A549 (cell line): ENCODE results near the gene F2. TPM values are rescaled to one million over a fixed set of nuclear protein-coding genes. Genes with fewer than 3 reads are reported as not detected.

Experiments
- ATAC-seq, 2 experiments: fragments of 200-7000 bp in 1 of 2; fragments of >200 bp in 1 of 2; cut with Nextera tagmentation in 1 of 2; cut with Tn5 transposase in 1 of 2; 3 replicates each; pipeline versions ENCODE4 v1.8.0 to v1.9.1; 2018 to 2020; ENCODE audit warnings: mild to moderate bottlenecking in 1 of 2, moderate library complexity in 1 of 2
- CTCF ChIA-PET: fragments of 300-600 bp; sonication (Branson Sonifier 250); formaldehyde crosslinking; extraction: SDS; loops from one replicate; lab custom pipeline; 2021; ENCODE audit warnings: antibody characterized with exemption, inconsistent platforms; lab: Yijun Ruan, JAX
- POLR2A ChIA-PET: fragments of 350-600 bp; formaldehyde crosslinking; extraction: SDS; loops from one replicate; lab custom pipeline; 2021; ENCODE audit warnings: antibody characterized with exemption, inconsistent platforms; lab: Yijun Ruan, JAX
- DNase-seq, 2 experiments: peaks; one replicate each; pipeline versions ENCODE4 v3.0.0 to v3.0.0-alpha.2; 2011 to 2016; ENCODE audit warnings: low read depth in 1 of 2, low spot score in 1 of 2
- FAIRE-seq: peaks from 2 replicates; lab custom pipeline; 2011; peaks lifted over from hg19 to GRCh38; lab: Jason Lieb, UNC
- H3K27ac ChIP-seq, 2 experiments: fragments of >200 bp; sonication (Bioruptor Twin); formaldehyde crosslinking; 3 replicates each; pipeline ENCODE4 v1.5.1; 2016 to 2017
- H3K4me1 ChIP-seq: fragments of >200 bp; sonication (Bioruptor Twin); formaldehyde crosslinking; 3 replicates; pipeline ENCODE4 v1.6.1; 2016
- H3K4me2 ChIP-seq: fragments of >200 bp; sonication (Bioruptor Twin); formaldehyde crosslinking; 3 replicates; pipeline ENCODE4 v1.6.1; 2016
- H3K4me3 ChIP-seq: fragments of >200 bp; sonication (Bioruptor Twin); formaldehyde crosslinking; 3 replicates; pipeline ENCODE4 v1.5.1; 2016
- H3K9me3 ChIP-seq: fragments of >200 bp; sonication (Bioruptor Twin); formaldehyde crosslinking; 3 replicates; pipeline ENCODE4 v1.6.1; 2016
- ATOH8 ChIP-seq: fragments of 250-450 bp; sonication (Bioruptor Pico); IDR thresholded peaks from 2 replicates; pipeline ENCODE4 v1.5.0; 2020; ENCODE audit warnings: low read depth, mild to moderate bottlenecking, moderate library complexity
- BCL3 ChIP-seq: fragments of >200 bp; sonication (Bioruptor Twin); formaldehyde crosslinking; IDR thresholded peaks from 3 replicates; pipeline ENCODE4 v1.6.1; 2016
- CBX8 ChIP-seq: fragments of 200-600 bp; sonication (generic); IDR thresholded peaks from 2 replicates; pipeline ENCODE4 v1.6.1; 2016
- CHD4 ChIP-seq: fragments of 200-600 bp; sonication (generic); IDR thresholded peaks from 2 replicates; pipeline ENCODE4 v1.6.1; 2016; ENCODE audit warnings: antibody characterized with exemption, mild to moderate bottlenecking, borderline replicate concordance
- CTCF ChIP-seq: fragments of >200 bp; sonication (Bioruptor Twin); formaldehyde crosslinking; IDR thresholded peaks from 3 replicates; pipeline ENCODE4 v1.5.1; 2016
- EP300 ChIP-seq, 2 experiments: fragments of >200 bp; sonication (Bioruptor Twin); formaldehyde crosslinking; IDR thresholded peaks; 2 replicates in 1 of 2; 3 replicates in 1 of 2; pipeline ENCODE4 v1.6.1; 2016 to 2017
- FOXS1 ChIP-seq: fragments of 250-450 bp; sonication (Bioruptor Pico); IDR thresholded peaks from 2 replicates; pipeline ENCODE4 v1.5.0; 2020; ENCODE audit warnings: mild to moderate bottlenecking, moderate library complexity
- HES2 ChIP-seq: fragments of >200 bp; sonication (Bioruptor Twin); formaldehyde crosslinking; IDR thresholded peaks from 2 replicates; pipeline ENCODE4 v1.6.1; 2016
- HMGXB4 ChIP-seq: fragments of 250-450 bp; sonication (Bioruptor Pico); IDR thresholded peaks from 2 replicates; pipeline ENCODE4 v1.5.0; 2021; ENCODE audit warnings: mild to moderate bottlenecking, moderate library complexity, borderline replicate concordance
- JUN ChIP-seq, 2 experiments: fragments of >200 bp; sonication (Bioruptor Twin); formaldehyde crosslinking; IDR thresholded peaks; 2 replicates in 1 of 2; 3 replicates in 1 of 2; pipeline ENCODE4 v1.6.1; 2016 to 2017
- MAFK ChIP-seq: fragments of 450-650 bp; IDR thresholded peaks from 2 replicates; pipeline ENCODE4 v1.6.1; 2014; ENCODE audit not compliant: partially characterized antibody
- MAX ChIP-seq: IDR thresholded peaks from 2 replicates; pipeline ENCODE4 v1.6.1; 2012
- PBX3 ChIP-seq: IDR thresholded peaks from 2 replicates; pipeline ENCODE4 v1.6.1; 2012
- PHF8 ChIP-seq: fragments of 200-600 bp; sonication (generic); IDR thresholded peaks from 2 replicates; pipeline ENCODE4 v1.6.1; 2016; ENCODE audit warnings: low read depth, mild to moderate bottlenecking, antibody characterized with exemption, moderate library complexity, borderline replicate concordance
- RAD21 ChIP-seq, 2 experiments: fragments of >200 bp in 1 of 2; sonication (Bioruptor Twin) in 1 of 2; formaldehyde crosslinking in 1 of 2; IDR thresholded peaks in 1 of 2; conservative IDR thresholded peaks in 1 of 2; 2 replicates in 1 of 2; 3 replicates in 1 of 2; pipeline ENCODE4 v1.6.1; 2012 to 2018; ENCODE audit warnings: inconsistent platforms in 1 of 2
- RARB ChIP-seq: fragments of 250-450 bp; sonication (Bioruptor Pico); IDR thresholded peaks from 2 replicates; pipeline ENCODE4 v1.8.0; 2021; ENCODE audit warnings: mild to moderate bottlenecking, moderate library complexity
- USF2 ChIP-seq: fragments of 450-650 bp; IDR thresholded peaks from 2 replicates; pipeline ENCODE4 v1.6.1; 2014; ENCODE audit warnings: antibody characterized with exemption
- ZSCAN20 ChIP-seq: fragments of 250-450 bp; sonication (Bioruptor Pico); IDR thresholded peaks from 2 replicates; pipeline ENCODE4 v1.8.0; 2022; ENCODE audit warnings: mild to moderate bottlenecking, moderate library complexity
- WGBS: methylation state at CpG from one replicate; pipeline ENCODE4 v1.1.6; 2017; ENCODE audit errors: missing lambda C conversion rate; 5-methylcytosine and 5-hydroxymethylcytosine counted together
- polyA plus RNA-seq, 4 experiments: library from polyadenylated mRNA; depleted of rRNA in 3 of 4; stranded (reverse); fragments of >200 nt; fragmentation: RNase III in 1 of 4; extraction: RNeasy Plus Mini Kit Qiagen cat#74134 plus additional on column Dnase treatment in 1 of 4; gene quantifications; 2 replicates in 3 of 4; 3 replicates in 1 of 4; pipeline ENCODE4 v1.2.3, GENCODE V29; 2011 to 2017

The F2 gene
- polyA plus RNA-seq, 2 of the 4 experiments (the other 2 are of a cell fraction): 2.5 to 3.8 TPM

GRCh38 chr11:46762248-46762647, 43.2 kb downstream of the F2 start:
- ChIA-PET POLR2A (no interaction called here), CTCF (no interaction called here)
- no peak overlapping the region for H3K27ac ChIP-seq
- FAIRE-seq: no peak
- ATAC-seq: no peak
- no peak for DNase-seq
- no peaks in the 10 kb centered on the region for H3K4me1 ChIP-seq
- H3K4me2 ChIP-seq: no peak overlapping the region
- TF ChIP-seq BCL3 (no peak), HMGXB4 (CRISPR knock-in tag) (no peak), HES2 (no peak), RAD21 (conservative IDR thresholded peaks at IDR 0.05 in 1 of 2, IDR thresholded peaks at IDR 0.05 in 1 of 2) (no peak), USF2 (no peak), JUN (IDR thresholded peaks at IDR 0.05) (no peak), CBX8 (no peak), ATOH8 (no peak), MAFK (no peak), EP300 (IDR thresholded peaks at IDR 0.05) (no peak), PHF8 (no peak), ZSCAN20 (no peak)
- no peaks in the 10 kb centered on the region for H3K9me3 ChIP-seq
- no peak overlapping the region for H3K4me3 ChIP-seq

- H3K9me3 ChIP-seq: no peaks in the 10 kb centered on the region
- no peaks in the 10 kb centered on the region for H3K4me1 ChIP-seq
- no peak overlapping the region for H3K4me3 ChIP-seq
- TF ChIP-seq MAFK (peak; percentile 96), CHD4 (no peak), MAX (no peak), FOXS1 (CRISPR knock-in tag) (no peak)
- WGBS: 93% methylated on average over 2 of the region's 2 CpGs
- ChIA-PET POLR2A (no interaction called here), CTCF (no interaction called here)
- no peak for ATAC-seq
- H3K4me2 ChIP-seq: no peak overlapping the region
- FAIRE-seq: no peak
- DNase-seq: no peak
- no peak overlapping the region for H3K27ac ChIP-seq
Measured at GRCh38 chr11:46766656-46767055, 47.6 kb downstream of the F2 start.

GRCh38 chr11:46769636-46770221, 50.7 kb downstream of the F2 start:
- POLR2A ChIA-PET: no interaction called here
- no peaks in the 10 kb centered on the region for H3K9me3 ChIP-seq
- no peaks in the 10 kb centered on the region for H3K4me1 ChIP-seq
- TF ChIP-seq CHD4 (no peak), PBX3 (no peak), RARB (CRISPR knock-in tag) (no peak), CTCF (no peak)
- TF ChIP-seq, all 56 proteins: peak for 0
- Histone ChIP-seq H3K27ac (no peak overlapping the region), H3K4me3 (no peak overlapping the region), H3K4me2 (no peak overlapping the region)
- WGBS: 90% methylated on average over 4 of the region's 4 CpGs
- DNase-seq (no peak), ATAC-seq (no peak), FAIRE-seq (no peak)
- CTCF ChIA-PET: interaction anchor here (0.6 to 1.2 kb wide), 3 partner anchors 111 to 299 kb away, joined by 3 to 4 read pairs (median 3); no protein-coding TSS in a partner anchor
